Measurements from ENCODE around the gene SHTN1. TPM values are rescaled to one million over a fixed set of nuclear protein-coding genes. Genes with fewer than 3 reads are reported as not detected.
A peak's percentile ranks its signal among the peaks of the same experiment; 100 is the strongest.

SHTN1 gene
- total RNA-seq, 2 donors from 2014 or later = 19.7 to 45.8 TPM

DNA sequence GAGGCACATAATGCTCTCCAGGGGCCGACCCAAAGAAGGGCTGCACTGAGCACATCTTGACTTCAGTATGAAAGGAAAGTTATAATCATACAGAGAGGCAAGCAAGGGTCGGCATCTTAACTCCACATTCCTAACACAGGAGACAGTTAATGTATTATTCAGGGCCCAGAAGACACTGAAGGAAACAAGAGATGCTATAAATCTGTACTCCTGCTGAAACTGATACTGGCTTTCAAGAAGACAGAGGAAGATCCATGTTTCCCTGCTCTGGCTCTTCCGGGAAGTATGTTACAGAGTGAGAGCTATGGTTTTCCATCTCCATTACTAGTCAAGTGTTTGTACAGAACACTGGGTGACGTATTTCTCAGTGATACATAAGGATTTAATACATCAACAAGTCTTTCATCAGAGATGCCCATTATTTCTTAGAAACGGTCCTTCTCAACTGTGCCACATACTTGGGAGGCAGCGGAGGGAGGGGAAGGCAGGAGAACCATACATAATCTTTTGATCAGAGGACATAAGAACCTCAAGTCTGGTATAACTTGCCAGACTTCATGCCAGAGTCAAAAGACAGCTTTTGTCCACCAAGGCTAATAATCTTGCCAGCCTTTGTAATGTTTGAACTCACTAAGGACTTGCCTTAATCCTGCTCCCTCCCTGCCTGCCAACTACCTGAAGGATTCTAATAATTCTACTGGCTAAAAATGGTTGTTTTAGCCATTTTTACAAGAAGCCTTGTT is 97.6 kb downstream of the SHTN1 start:
- H3K36me3 ChIP-seq = no peaks in the 10 kb centered on the region
- no peak overlapping the region for H3K27ac ChIP-seq
- no peaks in the 10 kb centered on the region for H3K4me1 ChIP-seq (replicated peaks)
- intact Hi-C loops (cut with DNase I) = no loop called here
- H3K9me3 ChIP-seq = no peaks in the 10 kb centered on the region
- WGBS = 47% methylated on average over 6 of the region's 6 CpGs
- no peak for DNase-seq (ENCODE audit: low spot score)
- no peak for TF ChIP-seq POLR2A (IDR thresholded peaks at IDR 0.05)
- TF ChIP-seq, protein P1, sequence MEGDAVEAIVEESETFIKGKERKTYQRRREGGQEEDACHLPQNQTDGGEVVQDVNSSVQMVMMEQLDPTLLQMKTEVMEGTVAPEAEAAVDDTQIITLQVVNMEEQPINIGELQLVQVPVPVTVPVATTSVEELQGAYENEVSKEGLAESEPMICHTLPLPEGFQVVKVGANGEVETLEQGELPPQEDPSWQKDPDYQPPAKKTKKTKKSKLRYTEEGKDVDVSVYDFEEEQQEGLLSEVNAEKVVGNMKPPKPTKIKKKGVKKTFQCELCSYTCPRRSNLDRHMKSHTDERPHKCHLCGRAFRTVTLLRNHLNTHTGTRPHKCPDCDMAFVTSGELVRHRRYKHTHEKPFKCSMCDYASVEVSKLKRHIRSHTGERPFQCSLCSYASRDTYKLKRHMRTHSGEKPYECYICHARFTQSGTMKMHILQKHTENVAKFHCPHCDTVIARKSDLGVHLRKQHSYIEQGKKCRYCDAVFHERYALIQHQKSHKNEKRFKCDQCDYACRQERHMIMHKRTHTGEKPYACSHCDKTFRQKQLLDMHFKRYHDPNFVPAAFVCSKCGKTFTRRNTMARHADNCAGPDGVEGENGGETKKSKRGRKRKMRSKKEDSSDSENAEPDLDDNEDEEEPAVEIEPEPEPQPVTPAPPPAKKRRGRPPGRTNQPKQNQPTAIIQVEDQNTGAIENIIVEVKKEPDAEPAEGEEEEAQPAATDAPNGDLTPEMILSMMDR (IDR thresholded peaks at IDR 0.05) = no peak
- TF ChIP-seq POLR2AphosphoS5 (IDR thresholded peaks at IDR 0.05) = no peak
- H3K27me3 ChIP-seq (replicated peaks; ENCODE audit: insufficient read depth) = no peaks in the 10 kb centered on the region
- H3K4me3 ChIP-seq = no peak overlapping the region

DNA sequence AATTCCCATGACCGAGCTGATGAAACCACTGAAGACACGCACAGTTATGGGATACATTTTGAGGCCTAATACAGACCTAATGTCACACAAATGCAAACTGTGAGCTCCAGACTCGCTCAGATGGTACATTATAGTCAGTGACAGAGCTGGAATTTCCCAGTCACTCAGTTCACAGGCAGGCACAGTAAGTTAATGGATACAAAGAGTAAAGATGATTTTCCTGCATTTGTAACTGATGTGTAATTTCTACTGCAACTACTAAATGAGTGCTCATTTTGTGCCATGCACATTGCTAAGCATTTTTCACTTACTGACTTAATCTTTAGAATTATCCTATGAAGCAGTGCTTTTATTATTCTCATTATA is 99.2 kb downstream of the SHTN1 start:
- intact Hi-C loops (cut with DNase I) = no loop called here

DNA sequence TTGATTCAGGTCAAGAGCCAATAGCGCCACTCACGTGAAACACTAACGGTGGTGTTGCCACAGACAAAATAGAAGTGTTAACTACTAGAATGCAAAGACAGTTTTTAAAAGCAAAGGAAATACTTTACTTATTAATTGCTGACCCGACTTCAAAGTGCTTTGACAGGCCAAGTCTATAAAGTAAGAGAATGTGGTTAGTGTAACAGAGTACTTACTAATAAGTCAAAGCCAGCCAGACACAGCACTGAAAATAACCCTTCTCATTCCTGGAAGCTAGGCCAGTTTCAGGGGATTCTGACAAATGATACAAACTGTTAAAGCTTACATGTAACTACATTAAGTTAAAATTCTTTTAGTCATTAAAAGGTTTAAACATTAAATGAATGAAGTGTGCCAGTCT is 105.4 kb downstream of the SHTN1 start:
- Histone ChIP-seq H3K27me3 (replicated peaks; ENCODE audit: insufficient read depth) (no peaks in the 10 kb centered on the region), H3K4me3 (no peak overlapping the region), H3K9me3 (no peaks in the 10 kb centered on the region), H3K36me3 (no peaks in the 10 kb centered on the region), H3K4me1 (replicated peaks) (no peaks in the 10 kb centered on the region), H3K27ac (no peak overlapping the region)
- intact Hi-C loops (cut with DNase I) = no loop called here
- TF ChIP-seq, protein P1 (IDR thresholded peaks at IDR 0.05) = no peak
- 58% methylated on average over 4 of the region's 4 CpGs for WGBS
- no peak for DNase-seq (ENCODE audit: low spot score)

More for the DNA sequence above, 99.2 kb downstream of the SHTN1 start:
- Histone ChIP-seq H3K9me3 (no peaks in the 10 kb centered on the region), H3K4me1 (replicated peaks) (no peaks in the 10 kb centered on the region), H3K36me3 (no peaks in the 10 kb centered on the region), H3K27me3 (replicated peaks; ENCODE audit: insufficient read depth) (no peaks in the 10 kb centered on the region), H3K27ac (no peak overlapping the region), H3K4me3 (no peak overlapping the region)
- 96% methylated on average over 3 of the region's 3 CpGs for WGBS
- DNase-seq (ENCODE audit: low spot score) = no peak
- TF ChIP-seq POLR2A (IDR thresholded peaks at IDR 0.05) (no peak), POLR2AphosphoS5 (IDR thresholded peaks at IDR 0.05) (no peak)
- TF ChIP-seq, protein P1 (IDR thresholded peaks at IDR 0.05) = no peak

DNA sequence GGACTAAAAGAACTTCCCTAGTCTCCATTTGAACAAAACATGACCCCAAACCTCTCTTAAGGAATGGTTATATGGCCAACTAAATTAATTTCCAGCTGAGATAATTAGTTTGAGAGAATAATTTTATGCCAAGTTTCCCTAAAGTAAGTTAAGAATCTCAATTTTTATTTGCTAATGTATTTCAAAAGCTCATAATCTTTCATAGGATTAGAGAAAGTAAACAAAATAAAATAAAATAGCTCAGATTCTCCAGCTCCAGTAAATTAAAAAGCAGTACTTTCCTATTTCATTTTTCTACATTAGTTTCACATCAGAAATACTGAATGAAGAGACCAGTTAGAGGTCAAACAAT is 111.3 kb downstream of the SHTN1 start:
- H3K36me3 ChIP-seq = no peaks in the 10 kb centered on the region
- intact Hi-C loops (cut with DNase I) = no loop called here
- H3K27me3 ChIP-seq (replicated peaks; ENCODE audit: insufficient read depth) = no peaks in the 10 kb centered on the region
- H3K4me3 ChIP-seq = no peak overlapping the region
- H3K27ac ChIP-seq = no peak overlapping the region
- no peaks in the 10 kb centered on the region for H3K9me3 ChIP-seq
- TF ChIP-seq POLR2AphosphoS5 (IDR thresholded peaks at IDR 0.05) (no peak), POLR2A (IDR thresholded peaks at IDR 0.05) (no peak)
- TF ChIP-seq, protein P1 (IDR thresholded peaks at IDR 0.05) = no peak
- no peak for DNase-seq (ENCODE audit: low spot score)
- H3K4me1 ChIP-seq (replicated peaks) = no peaks in the 10 kb centered on the region

DNA sequence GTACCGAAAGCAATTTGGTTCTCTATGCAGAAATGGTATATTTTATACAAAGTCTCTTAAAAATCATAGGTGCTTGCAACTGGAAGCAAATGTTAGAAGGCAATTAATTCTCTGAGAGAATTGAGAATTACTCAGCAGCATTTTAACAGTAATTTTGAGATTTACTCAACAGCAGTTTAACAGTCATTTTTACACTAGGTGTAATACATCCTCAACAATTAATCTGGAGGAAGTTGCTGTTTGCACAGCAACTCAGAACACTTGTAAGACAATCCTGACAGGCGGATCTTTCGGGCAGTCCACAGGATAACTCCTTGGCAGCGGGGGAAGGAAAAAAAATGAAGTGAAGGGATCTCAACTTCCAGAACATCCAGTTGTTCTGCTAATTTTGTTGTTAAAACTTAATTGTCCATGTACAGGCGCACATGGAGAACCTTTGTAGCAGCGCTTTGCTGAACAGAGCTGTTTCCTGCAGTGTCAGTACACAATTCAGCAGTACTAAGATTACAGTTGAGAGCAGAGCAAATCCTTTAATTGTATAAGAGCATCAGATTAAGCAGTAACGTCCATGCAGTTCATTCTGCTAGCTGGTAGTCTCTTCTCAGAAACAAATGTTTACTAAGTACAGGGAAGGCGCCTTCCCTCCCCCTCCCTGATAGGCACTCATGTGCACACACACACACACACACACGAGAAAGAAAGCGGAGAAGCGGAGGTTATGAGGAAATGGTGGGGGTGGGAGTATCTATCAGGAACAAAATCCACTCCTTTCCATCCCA is 111.9 kb downstream of the SHTN1 start:
- Histone ChIP-seq H3K27me3 (replicated peaks; ENCODE audit: insufficient read depth) (no peaks in the 10 kb centered on the region), H3K36me3 (no peaks in the 10 kb centered on the region), H3K4me1 (replicated peaks) (no peaks in the 10 kb centered on the region), H3K27ac (no peak overlapping the region), H3K4me3 (no peak overlapping the region), H3K9me3 (no peaks in the 10 kb centered on the region)
- peak; percentile 8 for DNase-seq (ENCODE audit: low spot score)
- intact Hi-C loops (cut with DNase I) = no loop called here
- TF ChIP-seq, protein P1 (IDR thresholded peaks at IDR 0.05) = no peak
- no peak for TF ChIP-seq POLR2AphosphoS5 (IDR thresholded peaks at IDR 0.05)
- no peak for TF ChIP-seq POLR2A (IDR thresholded peaks at IDR 0.05)
- 21% methylated on average over 11 of the region's 11 CpGs for WGBS
